ENCODE results near the gene ASIC4.

GRCh38 chr2:219569041-219569440 is 54.8 kb downstream of the ASIC4 start:
- TF ChIP-seq ZNF274 (IDR thresholded peaks at IDR 0.05; ENCODE audit: low read depth, low read length) (no peak), YY1 (IDR thresholded peaks at IDR 0.05; ENCODE audit: insufficient read depth, insufficient read length) (no peak), SUZ12 (IDR thresholded peaks at IDR 0.05; ENCODE audit: extremely low read depth, insufficient read depth, insufficient read length) (no peak)

All from NT2/D1 (cell line).